ENCODE results near the gene APMAP. TPM values are rescaled to one million over a fixed set of nuclear protein-coding genes. Genes with fewer than 3 reads are reported as not detected.

Gene APMAP
- total and polyA plus RNA-seq, 2 of the 13 experiments (the other 11 are each of a cell fraction or from before 2014, with no cell fraction given), result 168 to 214 TPM

GRCh38 chr20:24992487-24993205, at the start of gene APMAP (continued):
- TF ChIP-seq ZNF691 (CRISPR knock-in tag; IDR thresholded peaks at IDR 0.05; ENCODE audit: borderline replicate concordance, low read depth), result peak; percentile 98
- no peak for TF ChIP-seq CENPX (CRISPR knock-in tag; IDR thresholded peaks at IDR 0.05)
- TF ChIP-seq ZBTB20 (CRISPR knock-in tag; IDR thresholded peaks at IDR 0.05; ENCODE audit: borderline replicate concordance, low read depth), result 0 out of 2 replicates have a peak, but pooled peaks have one; percentile 87
- no peak; the same call in 1 of the 2 replicates for TF ChIP-seq PRMT3 (CRISPR knock-in tag; IDR thresholded peaks at IDR 0.05; ENCODE audit: borderline replicate concordance, low read depth)
- peak; percentile 70 for TF ChIP-seq HNF4A (CRISPR knock-in tag; IDR thresholded peaks at IDR 0.05)
- TF ChIP-seq ZSCAN22 (CRISPR knock-in tag; IDR thresholded peaks at IDR 0.05), result peak; percentile 74; the same call in 1 of the 2 replicates
- TF ChIP-seq, protein P1, sequence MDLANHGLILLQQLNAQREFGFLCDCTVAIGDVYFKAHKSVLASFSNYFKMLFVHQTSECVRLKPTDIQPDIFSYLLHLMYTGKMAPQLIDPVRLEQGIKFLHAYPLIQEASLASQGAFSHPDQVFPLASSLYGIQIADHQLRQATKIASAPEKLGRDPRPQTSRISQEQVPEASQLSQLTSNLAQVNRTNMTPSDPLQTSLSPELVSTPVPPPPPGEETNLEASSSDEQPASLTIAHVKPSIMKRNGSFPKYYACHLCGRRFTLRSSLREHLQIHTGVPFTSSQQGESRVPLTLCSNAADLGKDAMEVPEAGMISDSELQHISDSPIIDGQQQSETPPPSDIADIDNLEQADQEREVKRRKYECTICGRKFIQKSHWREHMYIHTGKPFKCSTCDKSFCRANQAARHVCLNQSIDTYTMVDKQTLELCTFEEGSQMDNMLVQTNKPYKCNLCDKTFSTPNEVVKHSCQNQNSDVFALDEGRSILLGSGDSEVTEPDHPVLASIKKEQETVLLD (CRISPR knock-in tag; IDR thresholded peaks at IDR 0.05; ENCODE audit: low read depth), result peak; percentile 80; the same call in 1 of the 2 replicates
- TF ChIP-seq SRF (IDR thresholded peaks at IDR 0.05; ENCODE audit: low read depth, low read length), result peak; percentile 8; the same call in 1 of the 2 replicates
- peak; percentile 98 for TF ChIP-seq YEATS4 (CRISPR knock-in tag; IDR thresholded peaks at IDR 0.05; ENCODE audit: borderline replicate concordance)
- TF ChIP-seq TSC22D2 (CRISPR knock-in tag; IDR thresholded peaks at IDR 0.05; ENCODE audit: borderline replicate concordance), result peak; percentile 91; the same call in 1 of the 2 replicates
- peak; percentile 83; the same call in 1 of the 3 replicates for TF ChIP-seq MXI1 (IDR thresholded peaks at IDR 0.05; ENCODE audit: borderline replicate concordance, low read depth, low read length)
- peak; percentile 96 for TF ChIP-seq ZNF44 (CRISPR knock-in tag; IDR thresholded peaks at IDR 0.05)
- TF ChIP-seq DZIP1 (CRISPR knock-in tag; IDR thresholded peaks at IDR 0.05), result peak; percentile 92
- no peak for TF ChIP-seq NR3C1 (CRISPR knock-in tag; IDR thresholded peaks at IDR 0.05)
- peak; percentile 76 for TF ChIP-seq RXRA (CRISPR knock-in tag; IDR thresholded peaks at IDR 0.05)
- TF ChIP-seq PCBP2 (optimal IDR thresholded peaks at IDR 0.05; ENCODE audit: low read depth, low read length, poor library complexity, severe bottlenecking), result no peak
- TF ChIP-seq HDAC2 (CRISPR knock-in tag; IDR thresholded peaks at IDR 0.05), result peak; percentile 85
- peak; percentile 69; the same call in 1 of the 2 replicates for TF ChIP-seq ZBTB49 (CRISPR knock-in tag; IDR thresholded peaks at IDR 0.05; ENCODE audit: borderline replicate concordance)
- peak; percentile 96 for TF ChIP-seq HDAC1 (CRISPR knock-in tag; IDR thresholded peaks at IDR 0.05)
- TF ChIP-seq POGZ (CRISPR knock-in tag; IDR thresholded peaks at IDR 0.05), result peak; percentile 98
- no peak; the same call in 1 of the 2 replicates for TF ChIP-seq RFX3 (CRISPR knock-in tag; IDR thresholded peaks at IDR 0.05)
- no peak for TF ChIP-seq SIX4 (CRISPR knock-in tag; IDR thresholded peaks at IDR 0.05)
- TF ChIP-seq ZFP36L1 (CRISPR knock-in tag; IDR thresholded peaks at IDR 0.05), result no peak; the same call in none of the 2 replicates

Data from HepG2 (cell line).